Trophoblast cell (in vitro differentiated cells and primary cell): ENCODE measurements around the gene CANX.

Source experiments
- DNase-seq, 2 donors: peaks; one replicate each; pipeline ENCODE4 v3.0.0-alpha.2; 2016
- H2AFZ ChIP-seq: 2 replicates; pipeline ENCODE4 v1.6.1; 2013; ENCODE audit warnings: low read length, moderate library complexity, mild to moderate bottlenecking; ENCODE audit not compliant: insufficient read depth, poor library complexity
- H2AK5ac ChIP-seq: 2 replicates; pipeline ENCODE4 v1.6.1; 2013; ENCODE audit warnings: mild to moderate bottlenecking, low read length
- H2BK120ac ChIP-seq: 2 replicates; pipeline ENCODE4 v1.6.1; 2013; ENCODE audit warnings: low read length, mild to moderate bottlenecking, moderate library complexity; ENCODE audit not compliant: insufficient read depth, poor library complexity
- H2BK12ac ChIP-seq: 2 replicates; pipeline ENCODE4 v1.6.1; 2013; ENCODE audit warnings: mild to moderate bottlenecking, low read length, moderate library complexity
- H2BK5ac ChIP-seq: 2 replicates; pipeline ENCODE4 v1.6.1; 2013; ENCODE audit warnings: low read length, low read depth, moderate library complexity, mild to moderate bottlenecking; ENCODE audit not compliant: poor library complexity
- H3K14ac ChIP-seq: 2 replicates; pipeline ENCODE4 v1.6.1; 2013; ENCODE audit warnings: mild to moderate bottlenecking, low read length
- H3K18ac ChIP-seq: 2 replicates; pipeline ENCODE4 v1.6.1; 2013; ENCODE audit warnings: mild to moderate bottlenecking, low read length
- H3K23ac ChIP-seq: 2 replicates; pipeline ENCODE4 v1.6.1; 2013; ENCODE audit warnings: low read length
- H3K27ac ChIP-seq: 2 replicates; pipeline ENCODE4 v1.5.1; 2013; ENCODE audit warnings: low read depth, mild to moderate bottlenecking, inconsistent platforms, low read length, moderate library complexity
- H3K27me3 ChIP-seq: 2 replicates; pipeline ENCODE4 v1.6.1; 2013; ENCODE audit warnings: inconsistent platforms, mild to moderate bottlenecking, low read length, moderate library complexity; ENCODE audit not compliant: insufficient read depth
- H3K36me3 ChIP-seq, 2 experiments: 1 replicate in 1 of 2; 2 replicates in 1 of 2; pipeline ENCODE4 v1.6.1; 2013; ENCODE audit warnings: low read length in 2 of 2, mild to moderate bottlenecking in 2 of 2, moderate library complexity in 1 of 2; ENCODE audit not compliant: insufficient read depth in 2 of 2, control insufficient read depth in 1 of 2
- H3K4ac ChIP-seq: 2 replicates; pipeline ENCODE4 v1.6.1; 2013; ENCODE audit warnings: low read depth, mild to moderate bottlenecking, low read length, moderate library complexity
- H3K4me1 ChIP-seq, 2 experiments: 1 replicate in 1 of 2; 2 replicates in 1 of 2; pipeline ENCODE4 v1.6.1; 2013; ENCODE audit warnings: low read length in 2 of 2, mild to moderate bottlenecking in 2 of 2, moderate library complexity in 1 of 2; ENCODE audit not compliant: insufficient read depth in 2 of 2, control insufficient read depth in 1 of 2
- H3K4me2 ChIP-seq: 2 replicates; pipeline ENCODE4 v1.6.1; 2013; ENCODE audit warnings: inconsistent platforms, mild to moderate bottlenecking, low read length, moderate library complexity
- H3K4me3 ChIP-seq: 2 replicates; pipeline ENCODE4 v1.5.1; 2013; ENCODE audit warnings: mild to moderate bottlenecking, low read depth, low read length, inconsistent platforms
- H3K79me1 ChIP-seq: one replicate; pipeline ENCODE4 v1.6.1; 2013; ENCODE audit warnings: low read length
- H3K79me2 ChIP-seq: 2 replicates; pipeline ENCODE4 v1.6.1; 2013; ENCODE audit warnings: low read length, mild to moderate bottlenecking; ENCODE audit not compliant: control insufficient read depth, insufficient read depth, poor library complexity
- H3K9ac ChIP-seq: 2 replicates; pipeline ENCODE4 v1.6.1; 2013; ENCODE audit warnings: mild to moderate bottlenecking, low read length
- H3K9me3 ChIP-seq: 2 replicates; pipeline ENCODE4 v1.6.1; 2013; ENCODE audit warnings: low read depth, mild to moderate bottlenecking, control low read depth, inconsistent platforms, low read length; ENCODE audit not compliant: insufficient read depth
- H4K12ac ChIP-seq: 2 replicates; pipeline ENCODE4 v1.6.1; 2013; ENCODE audit warnings: low read depth, mild to moderate bottlenecking, low read length, moderate library complexity
- H4K8ac ChIP-seq: 2 replicates; pipeline ENCODE4 v1.6.1; 2013; ENCODE audit warnings: low read depth, mild to moderate bottlenecking, low read length, moderate library complexity
- H4K91ac ChIP-seq: one replicate; pipeline ENCODE4 v1.6.1; 2013; ENCODE audit warnings: low read depth, mild to moderate bottlenecking, low read length, moderate library complexity
- WGBS: extraction: QIAGEN DNeasy Blood & Tissue Kit; methylation state at CpG from one replicate; pipeline ENCODE4 v1.1.7; 2013; ENCODE audit warnings: missing lambda C conversion rate; ENCODE audit not compliant: insufficient read length, insufficient coverage; ENCODE audit errors: extremely low coverage; 5-methylcytosine and 5-hydroxymethylcytosine counted together

CANX gene

DNA sequence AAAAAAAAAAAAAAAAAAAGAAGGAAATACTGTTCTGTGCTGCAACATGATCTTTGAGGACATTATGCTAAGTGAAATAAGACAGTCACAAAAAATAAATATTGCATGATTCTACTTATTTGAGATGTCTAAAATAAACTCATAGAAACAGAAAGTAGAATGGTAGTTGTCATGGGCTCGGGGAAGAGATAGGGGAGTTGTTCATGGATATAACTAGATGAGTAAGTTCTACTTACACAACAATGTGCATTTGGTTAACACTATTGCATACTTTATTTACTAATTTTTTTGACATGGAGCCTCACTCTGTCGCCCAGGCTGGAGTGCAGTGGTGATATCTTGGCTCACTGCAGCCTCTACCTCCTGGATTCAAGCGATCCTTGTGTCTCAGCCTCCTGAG is 49.0 kb downstream of the CANX start:
- H2BK120ac ChIP-seq, result no peak overlapping the region
- H3K79me1 ChIP-seq, result no peaks in the 10 kb centered on the region
- no peak overlapping the region for H3K4ac ChIP-seq
- no peak for DNase-seq
- H3K18ac ChIP-seq, result no peak overlapping the region
- H3K4me1 ChIP-seq, result no peaks in the 10 kb centered on the region
- no peak overlapping the region for H2BK12ac ChIP-seq
- no peak overlapping the region for H4K91ac ChIP-seq
- H3K27ac ChIP-seq, result no peak overlapping the region
- H3K79me2 ChIP-seq, result peaks cover 2% of the 10 kb centered on the region
- H2AFZ ChIP-seq, result no peak overlapping the region
- H3K4me2 ChIP-seq, result no peak overlapping the region
- no CpG with 5 or more reads among the region's 3 CpGs for WGBS
- H3K14ac ChIP-seq, result no peak overlapping the region
- H3K9ac ChIP-seq, result no peak overlapping the region
- H4K8ac ChIP-seq, result no peak overlapping the region
- peaks cover 7% of the 10 kb centered on the region in 2 experiments for H3K36me3 ChIP-seq
- H4K12ac ChIP-seq, result no peak overlapping the region
- no peaks in the 10 kb centered on the region for H3K27me3 ChIP-seq
- H3K9me3 ChIP-seq, result no peaks in the 10 kb centered on the region
- H3K4me3 ChIP-seq, result no peak overlapping the region
- H3K23ac ChIP-seq, result no peak overlapping the region
- H2BK5ac ChIP-seq, result no peak overlapping the region
- no peak overlapping the region for H2AK5ac ChIP-seq

DNA sequence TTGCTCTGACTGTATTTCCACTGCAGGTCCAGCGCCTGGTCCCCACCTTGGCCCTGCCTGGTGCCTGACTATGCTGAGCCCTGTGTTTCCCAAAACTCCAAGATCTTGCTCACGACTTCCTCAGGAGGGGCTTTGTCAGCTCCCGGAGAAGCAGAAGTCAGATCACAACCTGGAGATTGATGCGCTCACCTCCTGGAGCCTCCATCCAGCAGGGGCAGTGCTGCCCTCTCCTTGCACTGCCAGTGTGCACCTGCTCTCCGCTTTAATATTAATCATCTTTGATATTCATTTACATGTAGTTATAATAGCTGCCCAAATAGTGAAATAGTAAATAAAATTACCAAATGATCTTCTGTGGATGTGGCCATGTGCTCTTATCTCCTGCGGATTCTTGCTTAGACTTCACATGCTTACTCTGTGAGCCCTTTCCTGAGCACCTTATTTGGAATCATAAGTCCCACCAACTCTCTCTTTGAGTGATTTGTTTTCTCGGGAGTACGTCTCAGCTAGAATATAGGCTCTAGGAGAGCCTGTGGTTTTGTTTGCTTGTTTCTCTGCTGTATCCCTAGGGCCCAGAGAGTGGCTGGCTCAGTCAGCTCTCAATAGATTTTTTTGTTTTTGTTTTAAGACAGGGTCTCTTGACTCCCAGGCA is 51.2 kb downstream of the CANX start:
- Histone ChIP-seq H4K91ac (no peak overlapping the region), H3K4ac (peak overlapping the region; percentile 53), H3K27ac (no peak overlapping the region), H3K27me3 (no peaks in the 10 kb centered on the region), H3K9me3 (no peaks in the 10 kb centered on the region), H3K23ac (no peak overlapping the region), H2BK120ac (no peak overlapping the region), H3K18ac (no peak overlapping the region), H3K79me1 (no peaks in the 10 kb centered on the region), H2AK5ac (no peak overlapping the region), H2AFZ (no peak overlapping the region), H3K36me3 (peaks cover 7% of the 10 kb centered on the region in 2 experiments), H2BK5ac (no peak overlapping the region), H3K14ac (no peak overlapping the region), H3K4me1 (no peaks in the 10 kb centered on the region), H4K8ac (no peak overlapping the region), H3K4me2 (no peak overlapping the region), H3K4me3 (no peak overlapping the region), H2BK12ac (no peak overlapping the region), H4K12ac (no peak overlapping the region), H3K79me2 (peaks cover 2% of the 10 kb centered on the region), H3K9ac (no peak overlapping the region)
- WGBS, result no CpG with 5 or more reads among the region's 8 CpGs
- no peak for DNase-seq

DNA sequence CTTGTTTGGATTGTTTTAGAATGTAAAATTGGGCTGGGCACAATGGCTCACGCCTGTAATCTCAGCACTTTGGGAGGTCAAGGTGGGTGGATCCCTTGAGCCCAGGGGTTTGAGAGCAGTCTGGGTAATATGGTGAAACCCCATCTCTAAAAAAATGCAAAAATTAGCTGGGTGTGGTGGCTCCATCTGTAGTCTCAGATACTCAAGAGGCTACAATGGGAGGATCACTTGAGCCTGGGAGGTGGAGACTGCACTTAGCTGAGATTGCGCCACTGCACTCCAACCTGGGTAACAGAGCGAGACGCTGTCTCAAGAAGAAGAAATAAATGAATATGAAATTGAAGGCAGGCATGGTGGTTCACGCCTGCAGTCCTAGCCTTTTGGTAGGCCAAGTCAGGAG is 55.2 kb downstream of the CANX start:
- no peak overlapping the region for H3K9ac ChIP-seq
- H3K79me2 ChIP-seq, result no peaks in the 10 kb centered on the region
- H2AK5ac ChIP-seq, result no peak overlapping the region
- no peaks in the 10 kb centered on the region for H3K4me1 ChIP-seq
- H3K27ac ChIP-seq, result no peak overlapping the region
- no peak overlapping the region for H3K4me2 ChIP-seq
- no peak overlapping the region for H3K14ac ChIP-seq
- H3K4ac ChIP-seq, result no peak overlapping the region
- no peak overlapping the region for H4K12ac ChIP-seq
- H3K9me3 ChIP-seq, result no peaks in the 10 kb centered on the region
- no peak overlapping the region for H2BK12ac ChIP-seq
- H4K91ac ChIP-seq, result no peak overlapping the region
- H2AFZ ChIP-seq, result no peak overlapping the region
- DNase-seq, result no peak
- H3K27me3 ChIP-seq, result no peaks in the 10 kb centered on the region
- no peak overlapping the region for H2BK120ac ChIP-seq
- no peaks in the 10 kb centered on the region for H3K79me1 ChIP-seq
- H3K36me3 ChIP-seq, result peaks cover 7% of the 10 kb centered on the region in 2 experiments
- H2BK5ac ChIP-seq, result no peak overlapping the region
- WGBS, result no CpG with 5 or more reads among the region's 5 CpGs
- H3K23ac ChIP-seq, result no peak overlapping the region
- H3K18ac ChIP-seq, result no peak overlapping the region
- H3K4me3 ChIP-seq, result no peak overlapping the region
- H4K8ac ChIP-seq, result no peak overlapping the region

- Histone ChIP-seq H3K4me2 (no peak overlapping the region), H4K12ac (no peak overlapping the region), H3K4me3 (no peak overlapping the region), H4K8ac (no peak overlapping the region), H3K36me3 (peaks cover 2 to 3% of the 10 kb centered on the region in 2 experiments), H2BK120ac (no peak overlapping the region), H3K18ac (no peak overlapping the region), H2AFZ (no peak overlapping the region), H3K23ac (no peak overlapping the region), H3K27me3 (no peaks in the 10 kb centered on the region), H3K4ac (no peak overlapping the region), H2BK5ac (no peak overlapping the region), H4K91ac (no peak overlapping the region), H2AK5ac (no peak overlapping the region), H3K79me2 (no peaks in the 10 kb centered on the region), H3K9ac (no peak overlapping the region), H2BK12ac (no peak overlapping the region), H3K9me3 (no peaks in the 10 kb centered on the region), H3K14ac (no peak overlapping the region), H3K4me1 (peaks cover 3 to 6% of the 10 kb centered on the region in 2 experiments), H3K27ac (no peak overlapping the region), H3K79me1 (no peaks in the 10 kb centered on the region)
- no peak for DNase-seq
- no CpG with 5 or more reads among the region's 2 CpGs for WGBS
Observed at GRCh38 chr5:179755022-179755421, 56.3 kb downstream of the CANX start.
